RWPE1 (cell line): ENCODE data around the gene CDK6.

ENCODE experiments used
- CTCF ChIA-PET: fragments of 350-600 bp; sonication (Branson Sonifier 250); formaldehyde crosslinking; extraction: SDS; loops from one replicate; lab custom pipeline; 2021; lab: Yijun Ruan, JAX
- POLR2A ChIA-PET: fragments of 400-600 bp; formaldehyde crosslinking; extraction: SDS; loops from one replicate; lab custom pipeline; 2020; ENCODE audit warnings: antibody characterized with exemption; ENCODE audit not compliant: low non-redundant PET; lab: Yijun Ruan, JAX
- DNase-seq: peaks from one replicate; pipeline ENCODE4 v3.0.0; 2012; ENCODE audit warnings: low spot score
- H3K27ac ChIP-seq: fragments of 450-650 bp; 2 replicates; pipeline ENCODE4 v1.5.1; 2017
- CTCF ChIP-seq: fragments of 450-650 bp; conservative IDR thresholded peaks from 2 replicates; pipeline ENCODE4 v1.5.1; 2017; ENCODE audit warnings: low read depth, mild to moderate bottlenecking

The CDK6 gene

GRCh38 chr7:92667816-92668535 lies 168.4 kb downstream of the CDK6 start:
- ChIA-PET POLR2A (no interaction called here), CTCF (interaction anchor here (0.8 kb wide), 1 partner anchor 287 kb away, joined by 3 read pairs; no protein-coding TSS in a partner anchor)
- H3K27ac ChIP-seq: no peak overlapping the region
- no peak for TF ChIP-seq CTCF
- no peak for DNase-seq

- no peak for DNase-seq
- no peak overlapping the region for H3K27ac ChIP-seq
- CTCF ChIA-PET: no interaction called here
- POLR2A ChIA-PET: no interaction called here
- no peak for TF ChIP-seq CTCF
Observed at GRCh38 chr7:92665926-92666325, 170.4 kb downstream of the CDK6 start.

GRCh38 chr7:92661651-92662050 lies 174.7 kb downstream of the CDK6 start:
- CTCF ChIA-PET: no interaction called here
- no peak overlapping the region for H3K27ac ChIP-seq
- TF ChIP-seq CTCF: no peak
- DNase-seq: no peak
- POLR2A ChIA-PET: no interaction called here

GRCh38 chr7:92658671-92659070 lies 177.7 kb downstream of the CDK6 start:
- ChIA-PET POLR2A (no interaction called here), CTCF (no interaction called here)
- no peak overlapping the region for H3K27ac ChIP-seq
- no peak for DNase-seq
- TF ChIP-seq CTCF: no peak

GRCh38 chr7:92657391-92657790 lies 179.0 kb downstream of the CDK6 start:
- CTCF ChIA-PET: no interaction called here
- DNase-seq: no peak
- no peak for TF ChIP-seq CTCF
- POLR2A ChIA-PET: no interaction called here
- H3K27ac ChIP-seq: no peak overlapping the region

GRCh38 chr7:92656121-92656520 lies 180.3 kb downstream of the CDK6 start:
- CTCF ChIA-PET: no interaction called here
- POLR2A ChIA-PET: no interaction called here
- DNase-seq: no peak
- no peak overlapping the region for H3K27ac ChIP-seq
- no peak for TF ChIP-seq CTCF
